H1 (cell line): ENCODE results near the gene PAPSS2. TPM values are rescaled to one million over a fixed set of nuclear protein-coding genes. Genes with fewer than 3 reads are reported as not detected.

ENCODE experiments used
- CTCF ChIA-PET: fragments of 300-600 bp; sonication (Branson Sonifier 250); formaldehyde crosslinking; loops from one replicate; lab custom pipeline; 2021; ENCODE audit not compliant: partially characterized antibody; lab: Charles Lee
- POLR2A ChIA-PET: fragments of 300-600 bp; sonication (Branson Sonifier 250); formaldehyde crosslinking; loops from one replicate; lab custom pipeline; 2021; ENCODE audit warnings: inconsistent platforms; ENCODE audit not compliant: partially characterized antibody; lab: Charles Lee
- DNase-seq, 2 experiments: peaks; one replicate each; pipeline versions ENCODE4 v3.0.0 to v3.0.0-alpha.2; 2010 to 2022; ENCODE audit warnings: low spot score in 2 of 2, low read depth in 1 of 2, mixed read lengths in 1 of 2
- FAIRE-seq: peaks from 2 replicates; lab custom pipeline; 2011; peaks lifted over from hg19 to GRCh38; lab: Jason Lieb, UNC
- H2AFZ ChIP-seq: 2 replicates; pipeline ENCODE4 v1.8.1; 2012; ENCODE audit warnings: low read length, inconsistent platforms
- H2AK5ac ChIP-seq: 2 replicates; pipeline ENCODE4 v1.6.1; 2013; ENCODE audit warnings: low read depth, low read length
- H2BK120ac ChIP-seq: replicated peaks from 2 replicates; pipeline ENCODE3; 2013; ENCODE audit warnings: low read depth, low read length, inconsistent platforms
- H2BK12ac ChIP-seq: 2 replicates; pipeline ENCODE4 v1.6.1; 2013; ENCODE audit warnings: low read depth, low read length
- H2BK15ac ChIP-seq: 2 replicates; pipeline ENCODE4 v1.6.1; 2013; ENCODE audit warnings: low read length
- H2BK20ac ChIP-seq: 2 replicates; pipeline ENCODE4 v1.6.1; 2013; ENCODE audit warnings: low read length
- H2BK5ac ChIP-seq: 2 replicates; pipeline ENCODE4 v1.6.1; 2013; ENCODE audit warnings: low read depth, low read length
- H3K14ac ChIP-seq: 2 replicates; pipeline ENCODE4 v1.6.1; 2013; ENCODE audit warnings: inconsistent platforms; ENCODE audit not compliant: insufficient read length
- H3K18ac ChIP-seq: 2 replicates; pipeline ENCODE4 v1.6.1; 2013; ENCODE audit warnings: low read length; ENCODE audit errors: extremely low read depth
- H3K23ac ChIP-seq: 2 replicates; pipeline ENCODE4 v1.6.1; 2013; ENCODE audit warnings: inconsistent platforms; ENCODE audit not compliant: insufficient read length
- H3K23me2 ChIP-seq: 2 replicates; pipeline ENCODE4 v1.6.1; 2013; ENCODE audit warnings: low read depth, low read length
- H3K27ac ChIP-seq: 2 replicates; pipeline ENCODE4 v1.6.1; 2011; ENCODE audit warnings: low read depth, low read length, inconsistent platforms
- H3K27me3 ChIP-seq, 4 experiments: replicated peaks in 1 of 4; 1 replicate in 1 of 4; 2 replicates in 3 of 4; pipeline versions ENCODE4 v1.6.1 to v1.8.1; 2011 to 2013; ENCODE audit warnings: low read length in 3 of 4, mild to moderate bottlenecking in 3 of 4, inconsistent platforms in 2 of 4, mixed read lengths in 2 of 4, moderate library complexity in 1 of 4; ENCODE audit not compliant: control insufficient read depth in 3 of 4, insufficient read depth in 3 of 4; ENCODE audit errors: extremely low read depth in 1 of 4
- H3K36me3 ChIP-seq, 4 experiments: 2 replicates each; pipeline versions ENCODE4 v1.6.1 to v1.8.1; 2011 to 2013; ENCODE audit warnings: mild to moderate bottlenecking in 4 of 4, low read length in 3 of 4, moderate library complexity in 2 of 4, control low read depth in 1 of 4, inconsistent platforms in 1 of 4; ENCODE audit not compliant: insufficient read depth in 4 of 4, control insufficient read depth in 2 of 4
- H3K4ac ChIP-seq: replicated peaks from 2 replicates; pipeline ENCODE3; 2013; ENCODE audit warnings: low read length, low read depth, mixed read lengths, inconsistent platforms; ENCODE audit not compliant: insufficient read length
- H3K4me1 ChIP-seq, 4 experiments: replicated peaks in 1 of 4; 1 replicate in 1 of 4; 2 replicates in 3 of 4; pipeline versions ENCODE4 v1.6.1 to v1.8.1; 2011 to 2013; ENCODE audit warnings: low read length in 3 of 4, inconsistent platforms in 2 of 4, mixed read lengths in 1 of 4; ENCODE audit not compliant: insufficient read depth in 4 of 4, control insufficient read depth in 3 of 4
- H3K4me2 ChIP-seq, 2 experiments: 2 replicates each; pipeline versions ENCODE4 v1.6.1 to v1.8.1; 2011 to 2013; ENCODE audit warnings: low read depth in 2 of 2, low read length in 2 of 2, control low read depth in 1 of 2, inconsistent platforms in 1 of 2, mild to moderate bottlenecking in 1 of 2; ENCODE audit not compliant: insufficient read depth in 1 of 2
- H3K4me3 ChIP-seq, 4 experiments: fragments of 200-600, 300-600 bp in 1 of 4; sonication (generic), shearing (Covaris generic), sonication (Bioruptor Twin) in 1 of 4; 2 replicates each; pipeline versions ENCODE4 v1.5.1 to v1.8.1; 2011 to 2016; ENCODE audit warnings: low read length in 4 of 4, low read depth in 3 of 4, control low read depth in 2 of 4, inconsistent platforms in 2 of 4, mild to moderate bottlenecking in 2 of 4, mixed read lengths in 1 of 4, moderate library complexity in 1 of 4; ENCODE audit not compliant: insufficient read depth in 2 of 4; ENCODE audit errors: extremely low read depth in 1 of 4
- H3K56ac ChIP-seq: replicated peaks from 2 replicates; pipeline ENCODE3; 2013; ENCODE audit warnings: low read depth, mild to moderate bottlenecking, mixed read lengths, low read length, inconsistent platforms; ENCODE audit not compliant: insufficient read length
- H3K79me1 ChIP-seq: 2 replicates; pipeline ENCODE4 v1.6.1; 2013; ENCODE audit warnings: low read depth, low read length, control low read depth
- H3K79me2 ChIP-seq, 2 experiments: 2 replicates each; pipeline versions ENCODE4 v1.6.1 to v1.8.1; 2012 to 2013; ENCODE audit warnings: low read length in 2 of 2, mild to moderate bottlenecking in 2 of 2, inconsistent platforms in 1 of 2; ENCODE audit not compliant: insufficient read depth in 2 of 2, control insufficient read depth in 1 of 2
- H3K9ac ChIP-seq, 4 experiments: replicated peaks in 1 of 4; 1 replicate in 1 of 4; 2 replicates in 3 of 4; pipeline versions ENCODE4 v1.6.1 to v1.8.1; 2011 to 2013; ENCODE audit warnings: low read depth in 3 of 4, low read length in 3 of 4, control low read depth in 2 of 4, mild to moderate bottlenecking in 2 of 4, moderate library complexity in 2 of 4, inconsistent platforms in 1 of 4; ENCODE audit errors: extremely low read depth in 1 of 4
- H3K9me3 ChIP-seq, 2 experiments: 2 replicates each; pipeline versions ENCODE4 v1.6.1 to v1.8.1; 2012 to 2013; ENCODE audit warnings: mild to moderate bottlenecking in 2 of 2, moderate library complexity in 2 of 2, control low read depth in 1 of 2, inconsistent platforms in 1 of 2, low read depth in 1 of 2, low read length in 1 of 2, mixed read lengths in 1 of 2; ENCODE audit not compliant: insufficient read depth in 2 of 2
- H4K20me1 ChIP-seq, 2 experiments: replicated peaks in 1 of 2; 2 replicates each; pipeline versions ENCODE3 to v1.8.1; 2011 to 2013; ENCODE audit warnings: inconsistent platforms in 2 of 2, low read length in 2 of 2, mild to moderate bottlenecking in 1 of 2; ENCODE audit not compliant: insufficient read depth in 2 of 2, control insufficient read depth in 1 of 2
- H4K5ac ChIP-seq: 2 replicates; pipeline ENCODE4 v1.6.1; 2013; ENCODE audit warnings: low read length, low read depth, mixed read lengths, inconsistent platforms; ENCODE audit not compliant: insufficient read length
- H4K8ac ChIP-seq: 2 replicates; pipeline ENCODE4 v1.8.0; 2013; ENCODE audit warnings: mild to moderate bottlenecking, moderate library complexity, low read length, inconsistent platforms; ENCODE audit not compliant: insufficient read depth; ENCODE audit errors: extremely low read depth
- H4K91ac ChIP-seq: replicated peaks from 2 replicates; pipeline ENCODE3; 2013; ENCODE audit warnings: low read length, mixed read lengths, inconsistent platforms; ENCODE audit not compliant: insufficient read length
- ATF3 ChIP-seq: IDR thresholded peaks from 2 replicates; pipeline ENCODE4 v1.6.1; 2011; ENCODE audit warnings: low read depth, mild to moderate bottlenecking, low read length; ENCODE audit not compliant: insufficient read depth
- CHD1 ChIP-seq: IDR thresholded peaks from 2 replicates; pipeline ENCODE4 v1.6.1; 2012; ENCODE audit warnings: low read depth, low read length, improper control_type of control experiment
- CHD2 ChIP-seq: IDR thresholded peaks from 2 replicates; pipeline ENCODE4 v1.6.1; 2012; ENCODE audit warnings: low read length, improper control_type of control experiment
- EZH2 ChIP-seq: fragments of 200-600 bp; sonication (generic); IDR thresholded peaks from 2 replicates; pipeline ENCODE4 v1.7.1; 2012; ENCODE audit warnings: low read depth, mild to moderate bottlenecking, moderate library complexity, low read length, inconsistent platforms; ENCODE audit not compliant: severe bottlenecking
- POU5F1 ChIP-seq: IDR thresholded peaks from 2 replicates; pipeline ENCODE4 v1.6.1; 2011; ENCODE audit warnings: low read depth, mild to moderate bottlenecking, low read length, moderate library complexity
- WGBS, 2 experiments: shearing (Covaris generic) in 1 of 2; methylation state at CpG; one replicate each; pipeline versions ENCODE4 v1.1.6 to v1.1.7; 2013 to 2015; ENCODE audit warnings: low lambda C conversion rate in 2 of 2, mixed read lengths in 2 of 2, inconsistent platforms in 1 of 2, low coverage in 1 of 2, missing lambda C conversion rate in 1 of 2; ENCODE audit not compliant: insufficient replicate concordance in 2 of 2, insufficient coverage in 1 of 2, insufficient read length in 1 of 2; ENCODE audit errors: extremely low coverage in 1 of 2, missing lambda C conversion rate in 1 of 2; 5-methylcytosine and 5-hydroxymethylcytosine counted together
- polyA plus RNA-seq, 7 experiments: library from polyadenylated mRNA; depleted of rRNA in 3 of 7; stranded (reverse) in 5 of 7; unstranded in 2 of 7; fragments of >200 nt in 5 of 7; fragments of 200-250 nt in 2 of 7; gene quantifications; 1 replicate in 5 of 7; 2 replicates in 1 of 7; 4 replicates in 1 of 7; pipeline versions ENCODE4 v1.2.1 to v1.2.3, GENCODE V29; 2011 to 2013; ENCODE audit warnings: missing spikeins in 2 of 7, mixed read lengths in 2 of 7
- total RNA-seq: library from RNA; stranded (reverse); fragmentation: NEBNext Ultra II Directional; extraction: Animal tissue kit (Norgen Biotek cat#: 25700); gene quantifications from 2 replicates; pipeline ENCODE4 v1.2.1, GENCODE V29; 2021

PAPSS2 gene
- total and polyA plus RNA-seq, 2 of the 8 experiments (the other 6 are each of a cell fraction or from before 2014, with no cell fraction given) = 7.6 to 20.2 TPM

- no peaks in the 10 kb centered on the region for H3K27me3 ChIP-seq
- DNase-seq = no peak
- no peak overlapping the region for H4K8ac ChIP-seq
- no peak overlapping the region for H3K14ac ChIP-seq
- no peak overlapping the region for H2BK120ac ChIP-seq
- peaks cover 0 to 19% (median 3%) of the 10 kb centered on the region in 4 experiments; a peak in 3 of 8 replicates for H3K36me3 ChIP-seq
- TF ChIP-seq CHD1 (no peak), EZH2 (no peak), CHD2 (no peak), POU5F1 (no peak), ATF3 (no peak)
- H3K79me2 ChIP-seq = peaks cover 0 to 6% of the 10 kb centered on the region in 2 experiments; a peak in 1 of 4 replicates
- no peak overlapping the region for H2BK5ac ChIP-seq
- WGBS, 2 experiments = 90% methylated on average over 6 of the region's 6 CpGs; no CpG with 5 or more reads in 1 of the 2 experiments
- no peak for FAIRE-seq
- no peak overlapping the region for H2AK5ac ChIP-seq
- H3K23ac ChIP-seq = no peak overlapping the region
- no peak overlapping the region for H3K56ac ChIP-seq
- no peak overlapping the region for H2AFZ ChIP-seq
- H4K20me1 ChIP-seq = peaks cover 0 to 3% of the 10 kb centered on the region in 2 experiments
- H2BK12ac ChIP-seq = no peak overlapping the region
- no peaks in the 10 kb centered on the region for H3K9me3 ChIP-seq
- H3K23me2 ChIP-seq = no peaks in the 10 kb centered on the region
- no peak overlapping the region for H3K27ac ChIP-seq
- ChIA-PET CTCF (interaction anchor here (0.6 to 1.1 kb wide), 4 partner anchors 9 to 49 kb away, joined by 3 to 4 read pairs (median 3); no protein-coding TSS in a partner anchor), POLR2A (interaction anchor here (1.1 kb wide), 1 partner anchor 10 kb away, joined by 4 read pairs; no protein-coding TSS in a partner anchor)
- no peak overlapping the region for H3K9ac ChIP-seq
- no peak overlapping the region for H3K18ac ChIP-seq
- no peaks in the 10 kb centered on the region for H3K79me1 ChIP-seq
- H3K4me3 ChIP-seq = no peak overlapping the region
- no peak overlapping the region for H2BK15ac ChIP-seq
- H3K4me2 ChIP-seq = no peak overlapping the region
- no peak overlapping the region for H4K91ac ChIP-seq
- H3K4ac ChIP-seq = no peak overlapping the region
- no peak overlapping the region for H2BK20ac ChIP-seq
- H3K4me1 ChIP-seq = no peaks in the 10 kb centered on the region
- no peak overlapping the region for H4K5ac ChIP-seq
These were observed 123.0 kb downstream of the PAPSS2 start for GRCh38 chr10:87782721-87783120.
